Measurements from ENCODE around the gene GADD45A.
A peak's percentile ranks its signal among the peaks of the same experiment; 100 is the strongest.
"Not testable (repeated sequence)": the region's sequence is repeated elsewhere in the genome, so short reads cannot be mapped to it uniquely, and the experiment has no call there.

GADD45A gene

DNA sequence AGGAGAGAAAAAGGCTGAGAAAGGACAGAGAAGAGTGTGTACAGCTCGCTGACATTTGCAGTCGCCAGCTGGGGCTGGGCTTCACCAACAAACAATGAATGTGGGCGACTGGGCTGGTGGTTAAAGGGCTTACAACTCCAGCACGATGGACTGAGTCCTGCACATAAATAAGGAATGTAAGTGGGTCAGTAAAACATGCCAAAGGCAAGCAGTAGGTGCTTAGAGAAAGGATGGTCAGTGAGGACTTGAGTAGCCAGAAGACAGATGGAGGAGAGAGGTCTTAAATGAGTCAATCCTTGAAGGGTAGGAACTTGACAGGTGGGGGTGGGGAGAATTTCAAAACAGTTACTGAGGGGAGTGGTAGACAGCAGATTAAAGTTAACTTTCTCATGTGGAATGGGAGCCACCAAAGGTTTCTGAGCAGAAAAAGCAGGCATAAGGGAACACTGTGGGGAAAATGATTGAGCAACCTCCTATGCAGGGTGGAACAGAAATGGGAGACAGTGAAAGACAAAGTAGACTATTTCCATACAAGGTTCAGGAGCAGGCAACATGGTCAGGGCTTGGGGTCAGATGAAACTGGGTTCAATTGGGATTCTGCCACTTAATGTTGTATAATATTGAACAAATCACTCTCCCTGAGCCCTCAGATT, 37.4 kb downstream of the GADD45A start:
- DNase-seq: no peak

GRCh38 chr1:67723126-67723525, 38.1 kb downstream of the GADD45A start:
- DNase-seq: no peak

GRCh38 chr1:67723620-67724019, 38.6 kb downstream of the GADD45A start:
- DNase-seq: no peak

- peak; percentile 61 for DNase-seq
Measured at GRCh38 chr1:67724928-67725560, 40.0 kb downstream of the GADD45A start.

DNA sequence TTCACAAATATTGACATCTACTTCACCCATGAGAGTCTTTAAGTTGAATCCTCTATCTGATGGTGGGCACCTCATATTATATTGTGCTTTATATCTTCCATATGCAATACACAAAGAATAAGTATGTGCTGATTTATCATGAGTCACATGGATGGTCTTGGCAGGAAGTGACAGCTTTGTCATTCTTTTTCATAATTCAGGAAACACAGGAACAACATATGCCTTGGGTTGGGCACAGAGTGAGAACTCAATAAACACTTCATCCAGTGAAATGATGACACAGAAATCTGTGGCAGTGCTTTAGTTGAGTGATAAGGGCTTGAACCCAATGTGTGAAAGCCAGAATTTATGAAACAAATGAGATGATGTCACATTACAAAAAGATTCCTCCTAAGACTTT, 41.2 kb downstream of the GADD45A start:
- no peak for DNase-seq

DNA sequence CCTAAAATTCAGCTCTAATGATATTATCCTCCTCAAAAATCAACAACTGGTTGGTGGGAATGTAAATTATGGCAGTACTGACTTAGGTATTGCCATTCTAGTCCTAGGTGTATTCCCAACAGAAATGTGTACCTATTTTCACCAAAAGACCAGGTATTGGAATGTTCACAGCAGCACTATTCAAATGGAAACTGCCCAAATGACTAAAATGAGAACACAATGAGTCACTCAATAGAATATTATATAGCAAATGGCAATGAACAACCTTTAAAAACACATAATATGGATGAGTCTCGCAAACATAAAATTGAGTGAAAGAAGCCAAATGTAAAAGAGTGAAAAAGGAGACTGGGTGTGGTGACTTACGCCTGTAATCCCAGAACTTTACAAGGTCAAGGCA, 44.9 kb downstream of the GADD45A start:
- no peak for DNase-seq

DNA sequence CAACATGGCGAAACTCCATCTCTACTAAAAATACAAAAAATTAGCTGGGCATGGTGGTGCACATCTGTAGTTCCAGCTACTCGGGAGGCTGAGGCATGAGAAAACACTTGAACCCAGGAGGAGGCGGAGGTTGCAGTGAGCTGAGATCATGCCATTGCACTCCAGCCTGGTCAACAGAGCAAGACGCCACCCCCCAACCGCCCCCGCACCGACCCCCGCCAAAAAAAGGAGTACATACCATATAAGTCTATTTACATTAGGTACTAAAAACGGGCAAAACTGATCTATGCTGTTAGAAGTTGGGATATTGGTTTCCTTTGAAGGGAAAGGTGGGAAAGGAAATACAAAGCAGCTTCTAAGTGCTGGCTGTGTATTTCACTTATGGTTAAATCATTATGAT, 45.3 kb downstream of the GADD45A start:
- DNase-seq: not testable (repeated sequence)

DNA sequence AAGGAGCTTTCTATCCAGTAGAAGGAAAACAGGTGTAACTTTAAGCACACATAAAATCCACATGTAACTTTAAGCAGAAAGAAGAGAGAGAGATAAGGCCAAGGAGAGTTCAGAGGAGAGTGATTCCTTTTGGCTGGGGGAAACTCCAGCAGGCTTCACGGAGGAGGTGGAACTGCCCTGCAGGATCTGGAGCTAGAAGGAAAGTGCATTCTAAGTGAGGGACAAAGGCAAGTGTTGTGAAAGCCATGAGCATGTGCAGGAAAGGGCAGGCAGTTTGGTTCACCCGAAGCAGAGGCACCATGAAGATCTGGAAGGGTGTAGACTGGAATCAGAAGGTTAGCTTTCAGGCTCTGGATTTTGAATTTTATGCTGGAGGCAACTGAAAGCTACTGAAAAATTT, 46.3 kb downstream of the GADD45A start:
- no peak for DNase-seq

DNA sequence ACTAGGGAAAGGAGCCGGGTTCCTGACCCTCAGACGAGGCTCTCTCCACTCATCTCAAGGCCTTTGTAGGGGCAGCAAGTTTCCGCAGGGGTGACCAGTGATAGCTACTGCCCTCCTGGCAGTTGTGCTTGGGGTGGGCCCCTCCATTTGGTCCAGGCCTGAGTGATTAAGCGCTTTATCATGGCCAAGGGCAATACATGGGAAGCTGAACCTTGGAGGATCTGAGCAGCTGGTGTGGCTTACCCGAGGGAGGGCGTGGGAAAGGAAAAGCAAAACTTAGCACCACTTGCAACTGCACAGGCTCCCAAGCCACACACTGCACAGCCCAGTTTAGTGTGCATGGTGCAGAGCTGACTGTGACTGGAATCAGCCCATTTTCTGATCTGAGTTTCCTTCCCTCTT, 47.8 kb downstream of the GADD45A start:
- DNase-seq: no peak

- no peak for DNase-seq
Measured at GRCh38 chr1:67733681-67734322, 48.8 kb downstream of the GADD45A start.

DNA sequence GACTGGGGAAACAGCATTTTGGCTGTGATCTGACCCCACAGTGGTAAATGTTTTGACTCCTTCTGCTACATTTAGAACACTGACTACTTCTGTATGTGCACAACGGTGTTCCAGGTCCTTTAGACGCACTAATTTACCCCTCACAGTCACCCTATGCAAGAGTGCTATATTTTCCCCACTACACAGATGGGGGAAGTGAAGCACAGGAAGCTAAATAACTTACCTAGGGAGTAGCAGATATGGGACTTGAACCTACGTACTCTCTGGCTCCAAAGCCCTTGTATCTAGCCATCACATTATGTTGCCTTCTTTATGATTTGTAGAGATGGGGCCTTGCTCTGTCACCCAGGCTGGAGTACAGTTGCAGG, 49.3 kb downstream of the GADD45A start:
- DNase-seq: no peak

GRCh38 chr1:67735206-67735605, 50.2 kb downstream of the GADD45A start:
- no peak for DNase-seq

DNA sequence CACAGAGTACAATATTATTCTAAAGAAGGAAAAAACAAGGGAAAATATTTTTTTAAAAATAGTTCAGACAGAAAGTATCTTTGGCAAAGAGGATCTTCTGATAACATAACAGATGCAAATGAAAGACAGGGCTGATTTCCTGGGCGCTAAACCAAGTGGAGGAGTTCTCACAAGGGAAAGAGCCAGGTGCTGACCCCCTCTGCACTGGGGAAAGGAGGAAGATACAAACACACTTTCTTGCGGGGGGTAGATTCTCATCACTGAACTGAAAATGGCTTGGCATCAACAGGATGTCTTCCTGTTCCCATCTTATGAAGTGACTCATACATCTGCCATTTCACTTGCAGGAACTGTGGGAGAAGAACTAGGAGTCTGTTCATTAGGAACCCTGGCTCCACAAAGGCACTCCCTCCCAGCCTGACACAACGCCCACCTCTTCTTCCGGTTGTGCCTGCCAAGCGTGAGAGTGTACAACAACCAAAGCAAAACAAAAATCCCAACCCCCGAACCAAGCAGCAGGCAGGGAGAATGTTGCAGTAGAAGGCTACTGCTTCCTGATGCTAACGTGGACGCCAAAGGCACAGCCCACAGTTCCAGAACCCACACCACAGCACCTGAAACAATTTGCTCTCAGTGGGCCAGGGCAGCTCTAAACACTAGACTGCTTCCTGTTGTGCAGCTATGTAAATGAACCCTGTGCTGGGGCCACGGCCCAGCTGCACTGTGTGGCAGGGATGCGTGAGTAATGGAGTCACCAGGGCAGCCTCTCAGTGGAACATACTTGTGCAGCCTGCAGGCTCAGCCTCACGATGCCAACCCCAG, 51.0 kb downstream of the GADD45A start:
- DNase-seq: peak; percentile 57

GRCh38 chr1:67736750-67737149, 51.7 kb downstream of the GADD45A start:
- DNase-seq: no peak

GRCh38 chr1:67737875-67738274, 52.9 kb downstream of the GADD45A start:
- no peak for DNase-seq

Measured in NCI-H1092 (cell line).